RWPE2 (cell line): ENCODE results near the gene CCDC183.
A peak's percentile ranks its signal among the peaks of the same experiment; 100 is the strongest.

Source experiments
- ATAC-seq: fragments of 200-7000 bp; cut with Tn5 transposase; 3 replicates; pipeline ENCODE4 v1.9.1; 2021; ENCODE audit warnings: low read depth
- DNase-seq: peaks from one replicate; pipeline ENCODE4 v3.0.0-alpha.2; 2020; ENCODE audit warnings: low spot score
- H3K27ac ChIP-seq: fragments of 450-650 bp; 2 replicates; pipeline ENCODE4 v1.5.1; 2017; ENCODE audit warnings: mild to moderate bottlenecking; ENCODE audit not compliant: poor library complexity, severe bottlenecking
- H3K27me3 ChIP-seq: fragments of 250-450 bp; sonication (Bioruptor Pico); 2 replicates; pipeline ENCODE4 v1.5.1; 2021; ENCODE audit warnings: mild to moderate bottlenecking, moderate library complexity; ENCODE audit not compliant: insufficient read depth, poor library complexity, severe bottlenecking
- H3K36me3 ChIP-seq: fragments of 250-450 bp; sonication (Bioruptor Pico); 2 replicates; pipeline ENCODE4 v1.5.1; 2020; ENCODE audit warnings: low read depth, mild to moderate bottlenecking, moderate library complexity
- H3K4me1 ChIP-seq: fragments of 250-450 bp; sonication (Bioruptor Pico); 2 replicates; pipeline ENCODE4 v1.5.1; 2021; ENCODE audit warnings: mild to moderate bottlenecking, moderate library complexity; ENCODE audit not compliant: insufficient read depth, poor library complexity, severe bottlenecking
- H3K4me3 ChIP-seq: fragments of 250-450 bp; sonication (Bioruptor Pico); 2 replicates; pipeline ENCODE4 v1.5.1; 2021; ENCODE audit warnings: mild to moderate bottlenecking, moderate library complexity; ENCODE audit not compliant: severe bottlenecking
- H3K9me3 ChIP-seq: fragments of 250-450 bp; sonication (Bioruptor Pico); 2 replicates; pipeline ENCODE4 v1.5.1; 2021; ENCODE audit warnings: mild to moderate bottlenecking, moderate library complexity; ENCODE audit not compliant: severe bottlenecking
- TF ChIP-seq, protein P1 (sequence below): fragments of 450-650 bp; IDR thresholded peaks from one replicate; pipeline ENCODE4 v1.5.1; 2017; ENCODE audit warnings: mild to moderate bottlenecking, moderate library complexity; ENCODE audit not compliant: poor library complexity, severe bottlenecking

CCDC183 gene

DNA sequence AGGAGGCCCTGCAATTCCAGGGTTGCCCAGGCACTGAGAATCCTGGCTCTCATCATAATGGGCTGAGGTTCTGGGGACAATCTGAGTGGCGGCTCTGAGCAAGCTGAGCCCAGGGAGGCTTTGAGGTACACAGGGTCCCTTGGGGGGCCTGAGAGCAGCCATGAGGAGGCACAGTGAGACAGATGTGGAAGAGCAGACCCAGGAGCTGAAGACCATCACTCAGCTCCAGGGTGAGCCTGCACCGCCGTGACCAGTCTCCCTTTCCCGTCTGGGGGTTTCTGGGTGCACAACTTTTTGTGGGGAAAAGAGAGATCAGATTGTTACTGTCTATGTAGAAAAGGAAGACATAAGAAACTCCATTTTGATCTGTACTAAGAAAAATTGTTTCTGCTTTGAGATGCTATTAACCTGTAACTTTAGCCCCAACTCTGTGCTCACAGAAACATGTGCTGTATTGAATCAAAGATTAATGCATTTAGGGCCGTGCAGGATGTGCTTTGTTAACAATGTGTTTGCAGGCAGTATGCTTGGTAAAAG, at the start of gene CCDC183:
TSS of gene CCDC183 (plus strand) at position 101 of the 537 bp plus-strand sequence. CDS start at position 161, 60 bp downstream.
- TF ChIP-seq, protein P1, sequence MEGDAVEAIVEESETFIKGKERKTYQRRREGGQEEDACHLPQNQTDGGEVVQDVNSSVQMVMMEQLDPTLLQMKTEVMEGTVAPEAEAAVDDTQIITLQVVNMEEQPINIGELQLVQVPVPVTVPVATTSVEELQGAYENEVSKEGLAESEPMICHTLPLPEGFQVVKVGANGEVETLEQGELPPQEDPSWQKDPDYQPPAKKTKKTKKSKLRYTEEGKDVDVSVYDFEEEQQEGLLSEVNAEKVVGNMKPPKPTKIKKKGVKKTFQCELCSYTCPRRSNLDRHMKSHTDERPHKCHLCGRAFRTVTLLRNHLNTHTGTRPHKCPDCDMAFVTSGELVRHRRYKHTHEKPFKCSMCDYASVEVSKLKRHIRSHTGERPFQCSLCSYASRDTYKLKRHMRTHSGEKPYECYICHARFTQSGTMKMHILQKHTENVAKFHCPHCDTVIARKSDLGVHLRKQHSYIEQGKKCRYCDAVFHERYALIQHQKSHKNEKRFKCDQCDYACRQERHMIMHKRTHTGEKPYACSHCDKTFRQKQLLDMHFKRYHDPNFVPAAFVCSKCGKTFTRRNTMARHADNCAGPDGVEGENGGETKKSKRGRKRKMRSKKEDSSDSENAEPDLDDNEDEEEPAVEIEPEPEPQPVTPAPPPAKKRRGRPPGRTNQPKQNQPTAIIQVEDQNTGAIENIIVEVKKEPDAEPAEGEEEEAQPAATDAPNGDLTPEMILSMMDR: no peak

DNA sequence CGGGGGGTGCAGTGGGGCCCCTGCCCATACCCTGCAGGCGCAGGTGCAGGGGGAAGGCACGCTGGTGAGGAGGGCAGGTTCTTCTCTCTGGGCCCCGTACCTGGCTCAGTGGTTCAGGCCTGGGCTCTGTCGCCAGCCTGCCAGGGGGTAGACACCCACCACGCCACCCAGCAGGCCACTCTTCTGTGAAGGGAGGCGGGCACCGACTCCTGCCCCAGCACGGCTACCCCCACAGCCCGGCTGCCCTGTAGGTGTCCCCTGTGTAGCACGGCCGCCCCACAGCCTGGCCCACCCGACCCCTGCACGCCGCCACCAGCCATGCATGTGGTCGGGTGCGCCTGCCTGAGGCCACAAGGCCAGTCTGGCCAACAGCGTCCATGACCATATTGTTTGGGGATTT, 49.5 kb upstream of the CCDC183 start:
- no peaks in the 10 kb centered on the region for H3K36me3 ChIP-seq
- no peaks in the 10 kb centered on the region for H3K4me1 ChIP-seq
- H3K27ac ChIP-seq: no peak overlapping the region
- TF ChIP-seq, protein P1: no peak
- H3K9me3 ChIP-seq: no peaks in the 10 kb centered on the region
- H3K27me3 ChIP-seq: peaks cover 26% of the 10 kb centered on the region
- DNase-seq: no peak
- H3K4me3 ChIP-seq: no peak overlapping the region
- ATAC-seq: no peak

More for the DNA sequence above, at the start of gene CCDC183:
- ATAC-seq (no peak), DNase-seq (no peak)
- peaks cover 38% of the 10 kb centered on the region for H3K27me3 ChIP-seq
- H3K27ac ChIP-seq: no peak within 1 kb of the TSS
- no peaks in the 10 kb centered on the region for H3K9me3 ChIP-seq
- no peak within 1 kb of the TSS for H3K4me3 ChIP-seq
- peaks cover 14% of the 10 kb centered on the region for H3K36me3 ChIP-seq
- peaks cover 15% of the 10 kb centered on the region for H3K4me1 ChIP-seq

DNA sequence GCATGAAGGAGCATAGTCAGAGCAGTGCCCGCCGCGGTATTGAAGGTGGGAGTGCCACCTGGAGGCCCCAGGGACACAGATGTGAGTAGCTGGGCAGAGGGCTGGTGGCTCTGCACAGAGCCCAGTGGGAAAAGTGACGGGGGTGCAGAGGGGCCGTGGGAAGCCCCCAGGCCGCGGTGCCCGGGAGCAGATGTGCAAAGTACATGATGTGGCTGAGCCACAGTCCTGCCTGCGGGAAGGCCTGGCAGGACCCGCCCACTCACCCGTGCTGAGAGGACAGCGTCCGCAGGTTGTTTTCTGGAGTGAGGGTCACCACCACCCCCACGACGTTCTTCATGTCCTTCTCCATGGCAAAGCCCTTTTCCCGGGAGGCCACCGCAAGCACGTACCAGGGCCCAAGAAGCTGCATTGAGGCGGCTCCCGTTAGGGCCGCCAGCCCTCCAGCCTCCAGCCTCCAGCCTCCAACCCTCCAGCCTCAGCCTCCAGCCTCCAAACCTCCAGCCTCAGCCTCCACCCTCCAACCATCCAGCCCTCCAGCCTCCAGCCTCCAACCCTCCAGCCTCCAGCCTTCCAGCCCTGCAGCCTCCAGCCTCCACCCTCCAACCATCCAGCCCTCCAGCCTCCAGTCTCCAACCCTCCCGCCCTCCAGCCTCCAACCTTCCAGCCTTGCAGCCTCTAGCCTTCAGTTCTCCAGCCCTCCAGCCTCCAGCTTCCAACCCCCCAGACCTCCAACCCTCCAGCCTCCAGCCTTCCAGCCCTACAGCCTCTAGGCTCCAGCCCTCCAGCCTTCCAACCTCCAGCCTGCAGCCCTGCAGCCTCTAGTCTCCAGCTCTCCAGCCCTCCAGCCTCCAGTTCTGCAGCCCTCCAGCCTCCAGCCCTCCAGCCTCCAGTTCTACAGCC, 48.7 kb upstream of the CCDC183 start:
- Histone ChIP-seq H3K27me3 (peaks cover 18% of the 10 kb centered on the region), H3K27ac (no peak overlapping the region), H3K4me3 (no peak overlapping the region), H3K9me3 (no peaks in the 10 kb centered on the region), H3K36me3 (no peaks in the 10 kb centered on the region), H3K4me1 (no peaks in the 10 kb centered on the region)
- DNase-seq (no peak), ATAC-seq (no peak)
- TF ChIP-seq, protein P1: no peak

DNA sequence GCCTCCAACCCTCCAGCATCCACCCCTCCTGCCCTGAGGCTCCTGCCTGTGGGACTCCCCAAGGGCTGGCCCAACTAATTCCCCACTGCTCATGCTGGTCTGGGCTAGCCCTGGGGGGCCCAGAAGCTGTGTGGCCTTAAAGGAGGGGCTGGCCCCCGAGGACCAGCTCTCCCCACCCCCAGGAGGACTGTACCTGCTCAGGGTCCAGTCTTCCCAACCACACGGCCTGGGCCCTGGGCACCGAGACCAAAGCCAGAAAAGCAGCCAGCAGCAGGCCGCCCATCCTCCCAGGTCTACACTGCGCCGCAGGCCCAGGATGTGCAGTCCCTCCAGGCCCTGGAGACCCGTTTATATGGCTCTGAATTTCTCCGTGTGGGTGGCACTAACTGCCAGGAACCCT, 47.9 kb upstream of the CCDC183 start, which contains the start of gene LCN6:
TSS of gene LCN6 (minus strand) at position 325 of the 400 bp plus-strand sequence. CDS start at position 283, 42 bp downstream.
- Histone ChIP-seq H3K27ac (no peak within 1 kb of the TSS), H3K9me3 (no peaks in the 10 kb centered on the region), H3K27me3 (peaks cover 10% of the 10 kb centered on the region), H3K4me3 (no peak within 1 kb of the TSS), H3K36me3 (no peaks in the 10 kb centered on the region), H3K4me1 (no peaks in the 10 kb centered on the region)
- ATAC-seq (no peak), DNase-seq (peak; percentile 57)
- TF ChIP-seq, protein P1: no peak
